ENCODE results near the gene ANO4. TPM values are rescaled to one million over a fixed set of nuclear protein-coding genes. Genes with fewer than 3 reads are reported as not detected.

ANO4 gene
- total and polyA plus RNA-seq, 8 donors: 0.37 TPM; not detected in 7

DNA sequence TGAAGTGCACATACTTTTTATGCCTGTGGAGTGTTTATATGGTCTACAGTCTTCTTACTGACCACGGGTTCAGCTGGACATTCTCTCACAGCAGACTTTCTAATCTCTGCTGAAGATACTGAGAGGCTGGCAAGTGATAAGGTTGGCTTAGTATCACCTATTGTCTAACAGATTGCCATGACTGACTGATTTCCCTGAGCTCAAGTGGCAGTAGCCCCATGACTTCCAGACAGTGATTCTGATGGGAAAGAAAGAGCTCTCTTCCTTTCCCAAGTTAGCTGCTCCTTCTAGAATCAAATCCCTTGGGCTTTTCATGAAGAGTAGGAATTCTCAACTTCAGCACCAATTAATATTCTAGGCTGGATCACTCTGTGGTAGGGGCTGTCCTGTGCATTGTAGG, 141.4 kb downstream of the ANO4 start:
- TF ChIP-seq POLR2AphosphoS5 (IDR thresholded peaks at IDR 0.05): no peak
- WGBS, 5 donors: 28 to 42% (median 36%) methylated on average over 1 of the region's 1 CpG
- Histone ChIP-seq H3K36me3 (no peaks in the 10 kb centered on the region), H3K4me3 (no peak overlapping the region), H3K9me3 (no peaks in the 10 kb centered on the region), H3K27ac (no peak overlapping the region), H3K4me1 (no peaks in the 10 kb centered on the region), H3K27me3 (no peaks in the 10 kb centered on the region)
- no peak for DNase-seq
- intact Hi-C loops (cut with DNase I; ENCODE audit: low total_unique reads): no loop called here

GRCh38 chr12:100936661-100937060, 142.1 kb downstream of the ANO4 start:
- WGBS, 5 donors: 36 to 59% (median 47%) methylated on average over 5 of the region's 5 CpGs

GRCh38 chr12:100940503-100940902, 145.9 kb downstream of the ANO4 start:
- no peaks in the 10 kb centered on the region for H3K36me3 ChIP-seq
- intact Hi-C loops (cut with DNase I; ENCODE audit: low total_unique reads): no loop called here
- no peak overlapping the region for H3K27ac ChIP-seq
- no peaks in the 10 kb centered on the region for H3K27me3 ChIP-seq
- TF ChIP-seq POLR2A (IDR thresholded peaks at IDR 0.05) (no peak), POLR2AphosphoS5 (IDR thresholded peaks at IDR 0.05) (no peak)
- TF ChIP-seq, protein P1, sequence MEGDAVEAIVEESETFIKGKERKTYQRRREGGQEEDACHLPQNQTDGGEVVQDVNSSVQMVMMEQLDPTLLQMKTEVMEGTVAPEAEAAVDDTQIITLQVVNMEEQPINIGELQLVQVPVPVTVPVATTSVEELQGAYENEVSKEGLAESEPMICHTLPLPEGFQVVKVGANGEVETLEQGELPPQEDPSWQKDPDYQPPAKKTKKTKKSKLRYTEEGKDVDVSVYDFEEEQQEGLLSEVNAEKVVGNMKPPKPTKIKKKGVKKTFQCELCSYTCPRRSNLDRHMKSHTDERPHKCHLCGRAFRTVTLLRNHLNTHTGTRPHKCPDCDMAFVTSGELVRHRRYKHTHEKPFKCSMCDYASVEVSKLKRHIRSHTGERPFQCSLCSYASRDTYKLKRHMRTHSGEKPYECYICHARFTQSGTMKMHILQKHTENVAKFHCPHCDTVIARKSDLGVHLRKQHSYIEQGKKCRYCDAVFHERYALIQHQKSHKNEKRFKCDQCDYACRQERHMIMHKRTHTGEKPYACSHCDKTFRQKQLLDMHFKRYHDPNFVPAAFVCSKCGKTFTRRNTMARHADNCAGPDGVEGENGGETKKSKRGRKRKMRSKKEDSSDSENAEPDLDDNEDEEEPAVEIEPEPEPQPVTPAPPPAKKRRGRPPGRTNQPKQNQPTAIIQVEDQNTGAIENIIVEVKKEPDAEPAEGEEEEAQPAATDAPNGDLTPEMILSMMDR (IDR thresholded peaks at IDR 0.05): no peak
- WGBS, 5 donors: 67 to 84% (median 78%) methylated on average over 2 of the region's 2 CpGs
- no peaks in the 10 kb centered on the region for H3K4me1 ChIP-seq
- no peak for DNase-seq
- H3K4me3 ChIP-seq: no peak overlapping the region
- H3K9me3 ChIP-seq: no peaks in the 10 kb centered on the region

More at GRCh38 chr12:100936661-100937060, 142.1 kb downstream of the ANO4 start:
- no peaks in the 10 kb centered on the region for H3K9me3 ChIP-seq
- TF ChIP-seq, protein P1 (IDR thresholded peaks at IDR 0.05): no peak
- TF ChIP-seq POLR2A (IDR thresholded peaks at IDR 0.05): no peak
- TF ChIP-seq EP300 (IDR thresholded peaks at IDR 0.05): no peak
- TF ChIP-seq POLR2AphosphoS5 (IDR thresholded peaks at IDR 0.05): no peak
- intact Hi-C loops (cut with DNase I; ENCODE audit: low total_unique reads): no loop called here
- H3K36me3 ChIP-seq: no peaks in the 10 kb centered on the region
- no peaks in the 10 kb centered on the region for H3K4me1 ChIP-seq
- DNase-seq: no peak
- H3K4me3 ChIP-seq: no peak overlapping the region
- no peak overlapping the region for H3K27ac ChIP-seq
- no peaks in the 10 kb centered on the region for H3K27me3 ChIP-seq

DNA sequence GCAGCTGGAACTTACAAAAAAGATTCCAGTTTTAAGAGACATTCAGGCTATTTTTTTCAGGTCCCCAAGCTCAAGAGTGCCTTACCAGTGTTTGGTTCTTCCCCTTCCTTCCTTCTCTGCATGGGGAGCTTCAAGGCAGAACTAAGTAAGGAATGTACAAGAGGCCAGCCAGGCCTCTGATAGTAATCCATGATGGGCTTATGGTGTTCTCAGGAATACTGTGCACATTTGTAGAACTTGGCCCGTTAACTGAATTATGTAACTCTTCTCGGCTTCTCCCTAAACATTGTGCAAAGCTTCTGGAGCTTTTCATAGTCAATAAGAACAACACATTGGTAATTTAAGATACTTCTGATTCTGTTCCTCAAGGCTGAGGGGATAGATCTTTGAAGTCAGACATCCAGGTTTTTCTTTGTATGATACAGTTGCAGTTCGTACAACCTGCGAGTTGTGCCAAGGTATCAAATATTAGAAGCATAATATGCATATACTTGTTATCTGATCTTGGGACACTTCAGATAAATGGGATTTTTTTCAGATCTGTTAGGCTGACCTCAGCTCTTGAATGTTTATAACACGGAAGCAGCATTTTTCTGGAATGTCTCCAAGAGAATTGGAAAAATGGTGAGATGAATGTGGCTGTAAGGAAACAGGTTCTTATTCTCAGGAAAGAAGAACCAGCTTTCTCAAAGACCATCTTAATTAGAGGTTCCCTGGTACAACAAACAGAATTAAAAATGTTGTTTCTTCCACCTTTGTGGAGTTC, 148.6 kb downstream of the ANO4 start:
- H3K27me3 ChIP-seq: no peaks in the 10 kb centered on the region
- H3K4me1 ChIP-seq: no peaks in the 10 kb centered on the region
- no peak overlapping the region for H3K4me3 ChIP-seq
- H3K27ac ChIP-seq: no peak overlapping the region
- no peak for TF ChIP-seq POLR2AphosphoS5 (IDR thresholded peaks at IDR 0.05)
- TF ChIP-seq, protein P1 (IDR thresholded peaks at IDR 0.05): no peak
- WGBS, 5 donors: 63 to 76% (median 73%) methylated on average over 5 of the region's 5 CpGs
- intact Hi-C loops (cut with DNase I; ENCODE audit: low total_unique reads): no loop called here
- H3K9me3 ChIP-seq: no peaks in the 10 kb centered on the region
- no peaks in the 10 kb centered on the region for H3K36me3 ChIP-seq
- no peak for DNase-seq

DNA sequence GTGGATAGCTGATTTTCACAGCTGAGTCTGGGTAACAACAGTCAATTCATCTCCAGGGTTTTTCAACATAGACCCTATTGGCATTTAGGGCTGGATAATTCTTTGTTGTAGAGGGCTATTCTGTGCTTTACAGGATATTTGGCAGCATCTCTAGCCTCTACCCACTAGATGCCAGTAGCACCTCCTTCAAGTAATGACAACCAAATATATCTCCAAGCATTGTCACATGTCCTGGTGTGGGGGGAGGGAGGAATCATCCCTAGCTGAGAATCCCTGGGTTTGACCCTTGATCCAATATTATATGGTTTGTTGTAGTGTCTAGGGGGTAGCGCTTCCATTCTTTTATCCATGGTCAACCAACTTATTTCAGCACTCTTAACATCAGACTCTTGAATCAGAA, 157.2 kb downstream of the ANO4 start:
- H3K4me3 ChIP-seq: no peak overlapping the region
- H3K4me1 ChIP-seq: no peaks in the 10 kb centered on the region
- DNase-seq: no peak
- no peaks in the 10 kb centered on the region for H3K36me3 ChIP-seq
- intact Hi-C loops (cut with DNase I; ENCODE audit: low total_unique reads): no loop called here
- H3K27me3 ChIP-seq: no peaks in the 10 kb centered on the region
- H3K9me3 ChIP-seq: no peaks in the 10 kb centered on the region
- no peak for TF ChIP-seq EP300 (IDR thresholded peaks at IDR 0.05)
- no peak for TF ChIP-seq POLR2A (IDR thresholded peaks at IDR 0.05)
- TF ChIP-seq, protein P1 (IDR thresholded peaks at IDR 0.05): no peak
- no peak for TF ChIP-seq POLR2AphosphoS5 (IDR thresholded peaks at IDR 0.05)
- H3K27ac ChIP-seq: no peak overlapping the region
- WGBS, 5 donors: 90 to 100% (median 96%) methylated on average over 1 of the region's 1 CpG

Data from stomach (tissue), 9 donors.